ENCODE data around the gene EIF4B.
A peak's percentile ranks its signal among the peaks of the same experiment; 100 is the strongest.

The EIF4B gene

DNA sequence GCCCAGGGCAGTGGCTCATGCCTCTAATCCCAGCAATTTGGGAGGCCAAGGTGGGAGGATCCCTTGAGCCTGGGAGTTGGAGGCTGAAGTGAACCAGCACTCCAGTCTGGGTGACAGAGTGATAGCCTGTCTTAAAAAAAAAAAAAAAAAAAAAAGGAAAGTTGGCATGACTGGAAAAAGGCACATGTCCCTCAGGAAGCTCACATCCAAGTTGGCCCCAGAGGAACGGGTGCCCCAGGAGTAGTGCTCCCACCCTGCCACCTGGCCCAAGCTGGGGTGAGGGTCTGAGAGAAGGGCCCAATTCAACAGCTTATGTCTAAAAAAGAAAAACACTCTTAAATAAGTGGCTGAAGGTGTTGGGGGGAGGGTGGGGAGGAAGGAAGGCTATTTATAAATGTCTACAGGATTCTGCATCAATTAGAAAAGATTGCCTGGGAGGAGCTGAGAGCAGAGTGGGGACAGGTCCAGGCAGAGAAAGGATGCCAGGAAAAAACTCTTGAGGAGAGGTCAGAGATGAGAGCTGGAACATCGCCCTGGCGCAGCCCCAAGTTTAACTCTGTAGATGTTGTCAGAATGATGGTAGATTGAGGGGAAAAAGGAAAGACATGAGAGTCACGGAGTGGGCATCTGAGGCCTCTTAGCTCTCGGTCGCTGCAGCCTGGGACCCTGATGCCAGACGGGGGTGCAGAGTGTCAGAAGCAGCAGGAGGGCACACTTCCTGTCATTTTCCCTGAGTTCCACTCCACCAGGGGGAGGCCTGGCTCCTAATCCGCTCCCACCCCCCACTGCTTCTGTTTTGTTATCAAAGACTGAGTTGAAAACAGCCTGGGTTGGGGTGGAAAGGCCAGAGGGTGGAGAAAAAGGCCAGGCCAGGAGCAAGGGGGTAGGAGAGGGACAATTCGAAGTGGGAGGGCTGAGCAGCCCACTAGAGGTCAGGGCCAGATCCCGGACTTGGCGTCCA, 65.6 kb downstream of the EIF4B start:
- no peak for ATAC-seq

GRCh38 chr12:53073881-53074280, 67.6 kb downstream of the EIF4B start:
- ATAC-seq = no peak

DNA sequence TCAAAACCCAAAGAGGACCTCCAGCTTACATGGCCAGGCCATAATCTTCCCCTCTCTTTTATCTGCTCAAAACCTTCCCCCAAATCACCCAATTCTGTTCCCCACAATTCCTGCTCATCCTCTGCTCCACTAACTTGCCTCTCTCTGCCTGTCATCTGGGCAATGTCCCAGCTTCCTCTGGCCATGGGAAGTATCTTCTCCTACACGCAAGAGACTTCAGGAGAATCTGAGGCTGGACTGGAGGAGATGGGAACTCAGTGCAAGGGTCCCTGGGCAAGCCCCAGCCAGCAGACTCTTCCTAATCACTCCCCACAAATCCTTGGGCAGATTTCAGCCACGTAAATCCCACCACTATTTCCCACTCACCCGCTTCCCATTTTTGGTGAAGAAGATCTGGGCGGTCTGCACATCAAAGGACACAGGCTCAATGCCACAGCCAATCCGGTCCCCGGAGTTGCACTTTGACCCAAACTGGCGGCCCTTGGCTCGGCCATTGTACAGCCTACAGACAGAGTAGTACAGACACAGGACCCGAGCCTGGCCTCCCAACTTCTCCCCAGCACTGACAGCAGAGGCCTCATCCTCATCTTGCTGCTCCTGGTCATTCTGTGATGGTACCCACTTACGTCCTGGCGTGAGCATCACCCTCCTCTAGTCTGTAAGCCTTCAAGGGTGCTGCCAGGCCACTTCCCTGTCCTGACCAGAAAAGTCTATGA, 68.2 kb downstream of the EIF4B start:
- no peak for ATAC-seq

- no peak for ATAC-seq
These were observed 68.7 kb downstream of the EIF4B start for GRCh38 chr12:53074999-53075370.

GRCh38 chr12:53076461-53076860, 70.2 kb downstream of the EIF4B start:
- ATAC-seq = no peak

DNA sequence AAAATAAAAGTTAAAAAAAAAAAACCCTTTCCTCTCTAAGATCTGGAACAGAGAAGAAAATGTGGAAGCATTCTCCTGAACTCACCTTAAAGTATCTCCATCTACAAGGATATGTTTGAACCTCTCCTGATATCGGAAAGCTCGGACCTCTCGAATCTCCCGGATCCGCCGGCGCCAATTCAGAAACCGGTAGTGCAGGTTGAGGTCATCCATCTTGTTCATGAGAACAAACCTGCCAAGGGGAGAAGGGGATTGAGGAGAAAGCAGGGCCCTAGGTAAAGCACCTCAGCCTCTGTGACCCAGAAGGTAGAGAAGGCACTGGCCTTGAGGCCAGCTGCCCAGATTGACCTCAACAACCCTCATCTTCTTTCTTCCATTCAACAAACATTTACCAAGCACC, 70.8 kb downstream of the EIF4B start:
- no peak for ATAC-seq

DNA sequence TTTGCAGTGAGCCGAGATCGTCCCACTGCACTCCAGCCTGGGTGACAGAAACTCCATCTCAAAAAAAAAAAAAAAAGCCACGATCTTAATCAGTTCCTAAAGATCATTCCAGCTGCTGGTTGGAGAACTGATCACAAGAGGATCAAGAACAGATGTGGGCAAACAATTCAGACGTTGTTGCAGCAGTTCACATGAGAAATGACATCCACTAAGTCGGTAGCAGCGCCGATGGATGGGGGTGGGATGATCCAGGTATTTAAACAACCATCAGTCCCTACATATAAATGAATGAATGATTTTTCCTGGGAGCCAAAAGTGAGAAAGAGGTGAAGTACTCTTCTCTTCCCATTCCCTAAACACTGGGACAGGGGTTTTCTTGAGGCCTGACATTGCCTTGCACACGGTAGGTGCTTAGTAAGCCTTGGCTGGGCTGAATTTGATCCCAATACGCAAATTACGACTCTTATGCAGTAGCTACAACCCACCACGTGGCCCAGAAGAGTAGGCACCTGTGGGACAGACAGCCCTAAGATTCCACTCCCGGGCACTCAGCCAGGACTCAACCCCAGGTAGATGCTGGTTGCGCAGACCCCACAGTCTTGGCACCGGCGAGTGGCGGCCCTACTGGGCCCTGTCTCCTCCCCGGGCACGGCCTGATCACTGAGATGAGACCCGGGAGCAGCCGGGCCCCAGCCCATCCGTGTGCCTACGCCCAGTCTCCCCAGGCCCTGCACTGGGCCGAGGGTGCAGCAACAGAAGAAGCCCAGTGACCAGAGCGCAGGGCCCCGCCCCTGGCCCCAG, 72.4 kb downstream of the EIF4B start:
- ATAC-seq = peak; percentile 12 to 16

- peak; percentile 97 to 98 for ATAC-seq
These were observed 73.2 kb downstream of the EIF4B start, which contains the start of gene SPRYD3 for GRCh38 chr12:53079226-53080117. Gene SPRYD3 (minus strand): TSS chr12:53079390. CDS start chr12:53079333, 57 bp downstream.

GRCh38 chr12:53082637-53083175, 76.5 kb downstream of the EIF4B start:
- ATAC-seq = peak; percentile 6 to 7

DNA sequence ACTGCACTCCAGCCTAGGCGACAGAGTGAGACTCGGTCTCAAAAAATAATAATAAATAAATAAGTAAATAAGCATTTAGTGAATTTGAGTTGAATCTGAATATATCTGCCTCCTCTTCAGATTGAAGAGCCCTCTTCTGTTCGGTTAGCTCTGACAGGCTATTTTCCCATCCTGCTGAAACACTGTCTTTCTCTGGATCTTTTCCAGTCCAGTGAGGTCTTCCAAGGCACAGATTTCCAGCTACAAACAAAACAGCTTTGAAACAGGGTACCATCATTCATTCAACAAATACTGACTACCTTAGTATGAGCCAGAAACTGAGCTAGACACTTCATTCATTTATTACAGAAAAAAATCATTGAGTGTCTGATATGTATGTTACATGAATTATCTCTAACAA, 80.1 kb downstream of the EIF4B start:
- ATAC-seq = no peak

DNA sequence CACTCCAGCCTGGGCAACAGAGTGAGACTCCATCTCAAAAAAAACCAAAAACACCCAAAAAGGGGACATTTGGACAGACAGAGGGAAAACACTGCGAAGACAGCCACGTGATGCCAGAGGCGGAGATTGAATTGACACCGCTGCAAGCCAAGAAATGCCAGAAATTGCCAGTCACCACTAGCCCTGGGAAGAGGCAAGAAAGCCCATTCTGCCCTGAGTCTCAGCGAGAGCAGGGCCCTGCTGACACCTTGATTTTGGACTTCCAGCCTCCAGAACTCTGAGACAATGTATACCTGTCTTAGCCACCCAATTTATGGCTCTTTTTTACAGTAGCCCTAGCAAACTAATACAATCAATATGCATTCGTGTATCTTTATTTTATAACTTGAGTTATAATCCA, 83.8 kb downstream of the EIF4B start:
- no peak for ATAC-seq

GRCh38 chr12:53090554-53090953, 84.3 kb downstream of the EIF4B start:
- ATAC-seq = no peak

- no peak for ATAC-seq
These were observed 85.5 kb downstream of the EIF4B start for GRCh38 chr12:53091756-53092155.

Measured in activated CD4-positive, CD25-positive, alpha-beta regulatory T cell treated with anti-CD3 and anti-CD28 coated beads, Interleukin-2, amount 50 U/mL, for 24 hours (primary cell).